GM19463 (cell line): ENCODE measurements around the gene EVL.

Experiments
- ATAC-seq: cut with Tn5 transposase; IDR thresholded peaks from one replicate; pipeline ENCODE4 v1.9.1; 2021; ENCODE audit warnings: mild to moderate bottlenecking, moderate library complexity; ENCODE audit not compliant: unreplicated experiment

Gene EVL

GRCh38 chr14:100122481-100123223, 57.4 kb downstream of the EVL start:
- ATAC-seq: no peak

- ATAC-seq: no peak
Observed at GRCh38 chr14:100123618-100124017, 58.4 kb downstream of the EVL start.

- ATAC-seq: no peak
Observed at GRCh38 chr14:100124551-100125088, 59.4 kb downstream of the EVL start.

GRCh38 chr14:100126401-100126800, 61.2 kb downstream of the EVL start:
- ATAC-seq: no peak

- no peak for ATAC-seq
Observed at GRCh38 chr14:100127853-100128455, 62.7 kb downstream of the EVL start.

- no peak for ATAC-seq
Observed at GRCh38 chr14:100128688-100129087, 63.5 kb downstream of the EVL start.

- ATAC-seq: no peak
Observed at GRCh38 chr14:100129161-100129589, 64.0 kb downstream of the EVL start.

- no peak for ATAC-seq
Observed at GRCh38 chr14:100130521-100130920, 65.3 kb downstream of the EVL start.

GRCh38 chr14:100131181-100131580, 66.0 kb downstream of the EVL start:
- no peak for ATAC-seq

- no peak for ATAC-seq
Observed at GRCh38 chr14:100132161-100132902, 67.1 kb downstream of the EVL start.

- ATAC-seq: no peak
Observed at GRCh38 chr14:100132903-100133510, 67.8 kb downstream of the EVL start.

- ATAC-seq: no peak
Observed at GRCh38 chr14:100134586-100134985, 69.4 kb downstream of the EVL start.

GRCh38 chr14:100135073-100135472, 69.9 kb downstream of the EVL start:
- no peak for ATAC-seq

GRCh38 chr14:100135784-100136183, 70.6 kb downstream of the EVL start:
- ATAC-seq: no peak

- no peak for ATAC-seq
Observed at GRCh38 chr14:100137173-100137572, 72.0 kb downstream of the EVL start.

- no peak for ATAC-seq
Observed at GRCh38 chr14:100138082-100138787, 73.0 kb downstream of the EVL start.

- no peak for ATAC-seq
Observed at GRCh38 chr14:100138955-100139354, 73.7 kb downstream of the EVL start.

GRCh38 chr14:100140452-100141078, 75.3 kb downstream of the EVL start:
- no peak for ATAC-seq

- no peak for ATAC-seq
Observed at GRCh38 chr14:100141098-100141497, 75.9 kb downstream of the EVL start.
